Stimulated activated naive CD4-positive, alpha-beta T cell treated with Interleukin-2 at 50 U/mL for 16 hours (primary cell): ENCODE results near the gene ELMO1.

Experiments
- DNase-seq: peaks from one replicate; lab custom pipeline; 2025; lab: John Stamatoyannopoulos, UW

The ELMO1 gene

GRCh38 chr7:36821617-36822016 lies 627.0 kb downstream of the ELMO1 start:
- DNase-seq: no peak

GRCh38 chr7:36820527-36821170 lies 628.0 kb downstream of the ELMO1 start:
- DNase-seq: no peak

- no peak for DNase-seq
Observed at GRCh38 chr7:36819639-36820038, 629.0 kb downstream of the ELMO1 start.

GRCh38 chr7:36814311-36814710 lies 634.4 kb downstream of the ELMO1 start:
- no peak for DNase-seq

- no peak for DNase-seq
Observed at GRCh38 chr7:36811807-36812206, 636.9 kb downstream of the ELMO1 start.

- DNase-seq: no peak
Observed at GRCh38 chr7:36810489-36810888, 638.2 kb downstream of the ELMO1 start.

GRCh38 chr7:36810032-36810431 lies 638.6 kb downstream of the ELMO1 start:
- no peak for DNase-seq

- DNase-seq: no peak
Observed at GRCh38 chr7:36809510-36809909, 639.2 kb downstream of the ELMO1 start.

GRCh38 chr7:36809086-36809485 lies 639.6 kb downstream of the ELMO1 start:
- DNase-seq: no peak

- no peak for DNase-seq
Observed at GRCh38 chr7:36806891-36807290, 641.8 kb downstream of the ELMO1 start.
